Measurements from ENCODE around the gene UBE4B.

GRCh38 chr1:10101929-10102328, 69.2 kb downstream of the UBE4B start:
- TF ChIP-seq SNRNP70 (optimal IDR thresholded peaks at IDR 0.05; ENCODE audit: low read depth, low read length) (no peak), POLR2AphosphoS5 (IDR thresholded peaks at IDR 0.05; ENCODE audit: control insufficient read depth, insufficient read depth, low read depth, low read length) (no peak), ETS1 (conservative IDR thresholded peaks at IDR 0.05; ENCODE audit: control insufficient read depth, low read depth, low read length) (no peak), MAX (CRISPR knock-in tag; IDR thresholded peaks at IDR 0.05) (no peak), CTCF (IDR thresholded peaks at IDR 0.05 in 2 of 3, conservative IDR thresholded peaks at IDR 0.05 in 1 of 3; ENCODE audit: insufficient read depth in 2 of 3, low read depth in 1 of 3, low read length in 3 of 3) (peak in 1 of 3 experiments; percentile 14; a peak in 1 of 6 replicates), RCOR1 (IDR thresholded peaks at IDR 0.05; ENCODE audit: borderline replicate concordance in 1 of 2, low read depth in 2 of 2, low read length in 2 of 2) (no peak), THAP7 (CRISPR knock-in tag; IDR thresholded peaks at IDR 0.05) (no peak), DMBX1 (CRISPR knock-in tag; IDR thresholded peaks at IDR 0.05; ENCODE audit: borderline replicate concordance) (no peak), RAD21 (CRISPR knock-in tag; conservative IDR thresholded peaks at IDR 0.05 in 1 of 2, IDR thresholded peaks at IDR 0.05 in 1 of 2) (no peak), SMAD4 (CRISPR knock-in tag; conservative IDR thresholded peaks at IDR 0.05) (no peak), SAFB2 (IDR thresholded peaks at IDR 0.05; ENCODE audit: borderline replicate concordance, low read depth, low read length, severe bottlenecking) (no peak), ERF (CRISPR knock-in tag; IDR thresholded peaks at IDR 0.05) (no peak), E2F4 (CRISPR knock-in tag; IDR thresholded peaks at IDR 0.05; ENCODE audit: low read depth) (no peak), CEBPB (tag; IDR thresholded peaks at IDR 0.05) (no peak)

All from K562 (cell line).